SK-N-SH (cell line): ENCODE results near the gene PRELID1.

ENCODE experiments used
- CTCF ChIP-seq: fragments of 200-600 bp; sonication (generic); IDR thresholded peaks from 2 replicates; pipeline ENCODE4 v1.6.1; 2017; ENCODE audit warnings: antibody characterized with exemption, mild to moderate bottlenecking, moderate library complexity
- EZH2phosphoT487 ChIP-seq: fragments of 200-600 bp; sonication (generic); IDR thresholded peaks from 2 replicates; pipeline ENCODE4 v1.6.1; 2017; ENCODE audit warnings: low read depth, mixed run types, mild to moderate bottlenecking, antibody characterized with exemption, moderate library complexity, borderline replicate concordance
- GABPA ChIP-seq: IDR thresholded peaks from 2 replicates; pipeline ENCODE4 v1.4.0; 2012; ENCODE audit warnings: low read depth, mild to moderate bottlenecking
- IRF3 ChIP-seq: fragments of 150-350 bp; IDR thresholded peaks from 2 replicates; pipeline ENCODE4 v1.6.1; 2016; ENCODE audit warnings: mild to moderate bottlenecking, low read depth, low read length
- MAX ChIP-seq: IDR thresholded peaks from 2 replicates; pipeline ENCODE4 v1.4.0; 2012; ENCODE audit warnings: low read depth
- MEF2A ChIP-seq: IDR thresholded peaks from 2 replicates; pipeline ENCODE4 v1.4.0; 2012; ENCODE audit warnings: low read depth, borderline replicate concordance
- MXI1 ChIP-seq: IDR thresholded peaks from 2 replicates; pipeline ENCODE4 v1.6.1; 2012; ENCODE audit warnings: mild to moderate bottlenecking, low read depth, low read length, improper control_type of control experiment
- NFIC ChIP-seq: IDR thresholded peaks from 2 replicates; pipeline ENCODE4 v1.4.0; 2012; ENCODE audit warnings: borderline replicate concordance
- POLR2AphosphoS5 ChIP-seq: IDR thresholded peaks from 2 replicates; pipeline ENCODE4 v1.6.1; 2012; ENCODE audit warnings: low read depth, low read length
- RAD21 ChIP-seq: IDR thresholded peaks from 2 replicates; pipeline ENCODE4 v1.6.1; 2012; ENCODE audit warnings: mild to moderate bottlenecking, low read length
- REST ChIP-seq: IDR thresholded peaks from 2 replicates; pipeline ENCODE4 v1.6.1; 2012; ENCODE audit warnings: mild to moderate bottlenecking, low read depth, low read length, moderate library complexity
- YY1 ChIP-seq: IDR thresholded peaks from 2 replicates; pipeline ENCODE4 v1.4.0; 2012; ENCODE audit warnings: low read depth, mild to moderate bottlenecking
- ZBTB33 ChIP-seq: IDR thresholded peaks from 2 replicates; pipeline ENCODE4 v1.4.0; 2012; ENCODE audit warnings: low read depth, borderline replicate concordance

GRCh38 chr5:177319913-177320588, 16.5 kb downstream of the PRELID1 start:
- TF ChIP-seq CTCF (no peak), ZBTB33 (no peak), IRF3 (no peak), EZH2phosphoT487 (no peak), YY1 (no peak), NFIC (no peak), MAX (no peak), GABPA (no peak), RAD21 (no peak), POLR2AphosphoS5 (no peak), MEF2A (no peak), REST (no peak), MXI1 (no peak)
